Measurements from ENCODE around the gene SLC15A4.

DNA sequence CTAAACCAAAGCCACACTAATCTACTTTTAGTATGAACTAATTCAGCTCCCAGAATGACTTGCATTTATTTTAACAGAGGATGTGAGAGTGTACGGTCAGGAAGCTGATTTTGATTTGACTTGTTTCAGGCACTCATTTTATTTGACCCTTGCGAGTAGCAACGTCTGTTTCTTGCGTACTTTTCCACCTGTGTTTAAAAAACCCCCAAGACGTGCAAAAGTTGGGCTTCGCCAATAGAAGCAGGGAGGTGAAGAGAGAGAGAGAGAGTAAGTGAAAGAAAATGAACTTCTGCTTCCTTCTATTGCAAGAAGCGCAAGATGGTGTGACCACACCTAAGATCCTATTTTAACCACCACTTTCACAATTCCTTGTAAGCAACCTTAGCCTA, 6.7 kb upstream of the SLC15A4 start:
- TF ChIP-seq, protein P1, sequence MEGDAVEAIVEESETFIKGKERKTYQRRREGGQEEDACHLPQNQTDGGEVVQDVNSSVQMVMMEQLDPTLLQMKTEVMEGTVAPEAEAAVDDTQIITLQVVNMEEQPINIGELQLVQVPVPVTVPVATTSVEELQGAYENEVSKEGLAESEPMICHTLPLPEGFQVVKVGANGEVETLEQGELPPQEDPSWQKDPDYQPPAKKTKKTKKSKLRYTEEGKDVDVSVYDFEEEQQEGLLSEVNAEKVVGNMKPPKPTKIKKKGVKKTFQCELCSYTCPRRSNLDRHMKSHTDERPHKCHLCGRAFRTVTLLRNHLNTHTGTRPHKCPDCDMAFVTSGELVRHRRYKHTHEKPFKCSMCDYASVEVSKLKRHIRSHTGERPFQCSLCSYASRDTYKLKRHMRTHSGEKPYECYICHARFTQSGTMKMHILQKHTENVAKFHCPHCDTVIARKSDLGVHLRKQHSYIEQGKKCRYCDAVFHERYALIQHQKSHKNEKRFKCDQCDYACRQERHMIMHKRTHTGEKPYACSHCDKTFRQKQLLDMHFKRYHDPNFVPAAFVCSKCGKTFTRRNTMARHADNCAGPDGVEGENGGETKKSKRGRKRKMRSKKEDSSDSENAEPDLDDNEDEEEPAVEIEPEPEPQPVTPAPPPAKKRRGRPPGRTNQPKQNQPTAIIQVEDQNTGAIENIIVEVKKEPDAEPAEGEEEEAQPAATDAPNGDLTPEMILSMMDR (IDR thresholded peaks at IDR 0.05) = no peak
- no peak for TF ChIP-seq POLR2A (IDR thresholded peaks at IDR 0.05)

Data from Peyer's patch (tissue), 4 donors.